VCaP (cell line): ENCODE data around the gene TMEM128.
"Not testable (repeated sequence)": the region's sequence is repeated elsewhere in the genome, so short reads cannot be mapped to it uniquely, and the experiment has no call there.

ENCODE experiments used
- H3K27ac ChIP-seq: fragments of 450-650 bp; 2 replicates; pipeline ENCODE4 v1.5.1; 2017
- CTCF ChIP-seq: fragments of 450-650 bp; conservative IDR thresholded peaks from 2 replicates; pipeline ENCODE4 v1.5.1; 2017; ENCODE audit warnings: mild to moderate bottlenecking, moderate library complexity

Gene TMEM128

GRCh38 chr4:4204401-4204745 lies 43.6 kb downstream of the TMEM128 start:
- H3K27ac ChIP-seq: no peak overlapping the region
- no peak for TF ChIP-seq CTCF

GRCh38 chr4:4203688-4204400 lies 44.2 kb downstream of the TMEM128 start:
- H3K27ac ChIP-seq: no peak overlapping the region
- no peak for TF ChIP-seq CTCF

- H3K27ac ChIP-seq: no peak overlapping the region
- TF ChIP-seq CTCF: no peak
These were observed 45.5 kb downstream of the TMEM128 start for GRCh38 chr4:4202510-4202909.

- no peak for TF ChIP-seq CTCF
- no peak overlapping the region for H3K27ac ChIP-seq
These were observed 47.4 kb downstream of the TMEM128 start for GRCh38 chr4:4200624-4201023.

- H3K27ac ChIP-seq: no peak overlapping the region
- no peak for TF ChIP-seq CTCF
These were observed 52.7 kb downstream of the TMEM128 start for GRCh38 chr4:4195354-4195753.

GRCh38 chr4:4188557-4188956 lies 59.5 kb downstream of the TMEM128 start:
- not testable (repeated sequence) for H3K27ac ChIP-seq
